Common myeloid progenitor, CD34-positive (primary cell): ENCODE results near the gene DHX32.
A peak's percentile ranks its signal among the peaks of the same experiment; 100 is the strongest.
"Not testable (repeated sequence)": the region's sequence is repeated elsewhere in the genome, so short reads cannot be mapped to it uniquely, and the experiment has no call there.

ENCODE experiments used
- CTCF ChIA-PET: fragments of 350-600 bp; sonication (Branson Sonifier 250); formaldehyde crosslinking; loops from one replicate; lab custom pipeline; 2021; ENCODE audit warnings: antibody characterized with exemption; lab: Charles Lee
- POLR2A ChIA-PET: fragments of 350-600 bp; sonication (Branson Sonifier 250); formaldehyde crosslinking; loops from one replicate; lab custom pipeline; 2021; ENCODE audit warnings: antibody characterized with exemption; lab: Charles Lee
- DNase-seq, 3 donors: peaks; one replicate each; pipeline versions ENCODE4 v3.0.0 to v3.0.0-alpha.2; 2013
- H3K27ac ChIP-seq, 2 experiments: 1 replicate in 1 of 2; 2 replicates in 1 of 2; pipeline ENCODE4 v1.7.0; 2013; ENCODE audit warnings: inconsistent platforms in 2 of 2, low read length in 2 of 2, mild to moderate bottlenecking in 2 of 2, low read depth in 1 of 2, moderate library complexity in 1 of 2; ENCODE audit not compliant: severe bottlenecking in 2 of 2, insufficient read depth in 1 of 2, poor library complexity in 1 of 2
- H3K27me3 ChIP-seq, 5 experiments: replicated peaks in 2 of 5; 1 replicate in 3 of 5; 2 replicates in 2 of 5; pipeline versions ENCODE4 v1.6.1 to v1.7.0; 2013; ENCODE audit warnings: low read length in 4 of 5, mild to moderate bottlenecking in 2 of 5, moderate library complexity in 2 of 5, inconsistent platforms in 1 of 5; ENCODE audit not compliant: insufficient read depth in 5 of 5, control insufficient read depth in 4 of 5
- H3K36me3 ChIP-seq, 4 experiments: 1 replicate in 2 of 4; 2 replicates in 2 of 4; pipeline versions ENCODE4 v1.6.1 to v1.7.0; 2013; ENCODE audit warnings: low read length in 3 of 4, control low read depth in 1 of 4, mild to moderate bottlenecking in 1 of 4; ENCODE audit not compliant: control insufficient read depth in 4 of 4, insufficient read depth in 4 of 4
- H3K4me1 ChIP-seq, 4 experiments: 1 replicate in 3 of 4; 2 replicates in 1 of 4; pipeline versions ENCODE4 v1.6.1 to v1.7.1; 2013; ENCODE audit warnings: low read length in 3 of 4, mild to moderate bottlenecking in 3 of 4, control low read depth in 1 of 4, inconsistent platforms in 1 of 4, moderate library complexity in 1 of 4; ENCODE audit not compliant: control insufficient read depth in 4 of 4, insufficient read depth in 4 of 4; ENCODE audit errors: control extremely low read depth in 1 of 4
- H3K4me3 ChIP-seq, 7 experiments: 1 replicate in 4 of 7; 2 replicates in 3 of 7; pipeline versions ENCODE4 v1.5.1 to v1.7.0; 2013; ENCODE audit warnings: mild to moderate bottlenecking in 7 of 7, low read length in 6 of 7, moderate library complexity in 6 of 7, inconsistent platforms in 2 of 7, low read depth in 2 of 7, control low read depth in 1 of 7; ENCODE audit not compliant: insufficient read depth in 4 of 7, control insufficient read depth in 1 of 7; ENCODE audit errors: extremely low read depth in 1 of 7
- H3K9me3 ChIP-seq, 5 experiments: 1 replicate in 4 of 5; 2 replicates in 1 of 5; pipeline versions ENCODE4 v1.6.1 to v1.7.1; 2013; ENCODE audit warnings: low read length in 4 of 5, mild to moderate bottlenecking in 2 of 5, inconsistent platforms in 1 of 5, low read depth in 1 of 5, moderate library complexity in 1 of 5; ENCODE audit not compliant: control insufficient read depth in 4 of 5, insufficient read depth in 2 of 5; ENCODE audit errors: control extremely low read depth in 1 of 5
- WGBS: methylation state at CpG from one replicate; pipeline ENCODE4 v1.1.5; 2013; ENCODE audit not compliant: insufficient coverage; 5-methylcytosine and 5-hydroxymethylcytosine counted together

Gene DHX32

GRCh38 chr10:125917704-125918361 lies 36.7 kb upstream of the DHX32 start:
- H3K36me3 ChIP-seq, DNase-seq, H3K27ac ChIP-seq, H3K27me3 ChIP-seq, H3K4me3 ChIP-seq, H3K9me3 ChIP-seq, POLR2A ChIA-PET, H3K4me1 ChIP-seq, CTCF ChIA-PET: not testable (repeated sequence)
- 80% methylated on average over 4 of the region's 8 CpGs for WGBS

GRCh38 chr10:125916977-125917376 lies 35.9 kb upstream of the DHX32 start:
- H3K4me3 ChIP-seq, result no peak overlapping the region
- no peaks in the 10 kb centered on the region for H3K9me3 ChIP-seq
- CTCF ChIA-PET, result no interaction called here
- POLR2A ChIA-PET, result no interaction called here
- H3K27me3 ChIP-seq, result no peaks in the 10 kb centered on the region
- DNase-seq, result no peak
- no peaks in the 10 kb centered on the region for H3K36me3 ChIP-seq
- H3K27ac ChIP-seq, result no peak overlapping the region
- no peaks in the 10 kb centered on the region for H3K4me1 ChIP-seq
- WGBS, result no CpG with 5 or more reads among the region's 3 CpGs

- H3K4me3 ChIP-seq, H3K9me3 ChIP-seq, H3K36me3 ChIP-seq, H3K4me1 ChIP-seq, H3K27me3 ChIP-seq, CTCF ChIA-PET, POLR2A ChIA-PET, H3K27ac ChIP-seq: not testable (repeated sequence)
- peak in 1 of 3 donors; percentile 46 for DNase-seq
- WGBS, result 97% methylated on average over 3 of the region's 6 CpGs
Measured at GRCh38 chr10:125913277-125913676, 32.2 kb upstream of the DHX32 start.

GRCh38 chr10:125911990-125912389 lies 30.9 kb upstream of the DHX32 start:
- peaks cover 0 to 2% (median 0%) of the 10 kb centered on the region in 5 experiments for H3K9me3 ChIP-seq
- no peaks in the 10 kb centered on the region for H3K4me1 ChIP-seq
- H3K27me3 ChIP-seq, result no peaks in the 10 kb centered on the region
- DNase-seq, result no peak
- H3K4me3 ChIP-seq, result no peak overlapping the region
- WGBS, result 100% methylated on average over 2 of the region's 4 CpGs
- no peak overlapping the region for H3K27ac ChIP-seq
- POLR2A ChIA-PET, result no interaction called here
- CTCF ChIA-PET, result no interaction called here
- H3K36me3 ChIP-seq, result no peaks in the 10 kb centered on the region

- no peak overlapping the region for H3K4me3 ChIP-seq
- no peak overlapping the region for H3K27ac ChIP-seq
- peaks cover 0 to 2% (median 0%) of the 10 kb centered on the region in 5 experiments for H3K9me3 ChIP-seq
- ChIA-PET POLR2A (no interaction called here), CTCF (no interaction called here)
- no peaks in the 10 kb centered on the region for H3K36me3 ChIP-seq
- H3K4me1 ChIP-seq, result no peaks in the 10 kb centered on the region
- DNase-seq, result no peak
- H3K27me3 ChIP-seq, result no peaks in the 10 kb centered on the region
- WGBS, result 97% methylated on average over 6 of the region's 10 CpGs
Measured at GRCh38 chr10:125911145-125911544, 30.1 kb upstream of the DHX32 start.

- H3K4me1 ChIP-seq, H3K9me3 ChIP-seq, CTCF ChIA-PET, H3K27me3 ChIP-seq, POLR2A ChIA-PET, DNase-seq, H3K4me3 ChIP-seq, H3K27ac ChIP-seq, H3K36me3 ChIP-seq: not testable (repeated sequence)
- no CpG with 5 or more reads among the region's 3 CpGs for WGBS
Measured at GRCh38 chr10:125909491-125909890, 28.4 kb upstream of the DHX32 start.

- CTCF ChIA-PET, H3K4me1 ChIP-seq, H3K27ac ChIP-seq, H3K9me3 ChIP-seq, H3K4me3 ChIP-seq, H3K36me3 ChIP-seq, DNase-seq, H3K27me3 ChIP-seq, POLR2A ChIA-PET: not testable (repeated sequence)
- WGBS, result 88% methylated on average over 2 of the region's 2 CpGs
Measured at GRCh38 chr10:125908813-125909212, 27.7 kb upstream of the DHX32 start.
